Activated CD8-positive, alpha-beta memory T cell treated with anti-CD3 and anti-CD28 coated beads, Interleukin-2, amount 10 ng/mL, durations not matched to agents 7 days and 5 days (primary cell): ENCODE data around the gene TNFRSF18. TPM values are rescaled to one million over a fixed set of nuclear protein-coding genes. Genes with fewer than 3 reads are reported as not detected.
A peak's percentile ranks its signal among the peaks of the same experiment; 100 is the strongest.

Experiments used
- ATAC-seq: fragments of 150-1000 bp; cut with Tn5 transposase; one replicate; pipeline ENCODE4 v1.10.0; 2021; ENCODE audit warnings: moderate library complexity
- CTCF ChIA-PET: fragments of 350-600 bp; sonication (Branson Sonifier 250); formaldehyde crosslinking; loops from one replicate; lab custom pipeline; 2021; ENCODE audit warnings: antibody characterized with exemption; lab: Charles Lee
- DNase-seq: peaks from one replicate; pipeline ENCODE4 v3.0.0-alpha.2; 2020
- H3K27ac Mint-ChIP-seq: one replicate; pipeline ENCODE4 v1.8.0; 2021; ENCODE audit warnings: mild to moderate bottlenecking, mixed read lengths
- H3K27me3 Mint-ChIP-seq: one replicate; pipeline ENCODE4 v1.8.0; 2021; ENCODE audit warnings: mixed read lengths
- H3K36me3 Mint-ChIP-seq: one replicate; pipeline ENCODE4 v1.8.0; 2021; ENCODE audit warnings: mild to moderate bottlenecking, mixed read lengths
- H3K4me1 Mint-ChIP-seq: one replicate; pipeline ENCODE4 v1.8.0; 2021; ENCODE audit warnings: mixed read lengths
- H3K4me3 Mint-ChIP-seq: one replicate; pipeline ENCODE4 v1.8.0; 2021; ENCODE audit warnings: mild to moderate bottlenecking, moderate library complexity, mixed read lengths
- H3K9me3 Mint-ChIP-seq: one replicate; pipeline ENCODE4 v1.8.0; 2022; ENCODE audit warnings: low read depth, mixed read lengths
- total RNA-seq, 2 experiments: library from RNA; stranded (reverse); gene quantifications; one replicate each; pipeline ENCODE4 v1.2.3, GENCODE V29; 2021

Gene TNFRSF18
- total RNA-seq, 2 experiments from 2014 or later = 28.1 to 156 TPM

GRCh38 chr1:1208713-1209433 is 2.5 kb upstream of the TNFRSF18 start:
- peaks cover 1% of the 10 kb centered on the region for H3K36me3 Mint-ChIP-seq
- no peaks in the 10 kb centered on the region for H3K9me3 Mint-ChIP-seq
- H3K27ac Mint-ChIP-seq = peak overlapping the region; percentile 85
- ATAC-seq (no peak), DNase-seq (peak; percentile 61)
- peaks cover 29% of the 10 kb centered on the region for H3K4me1 Mint-ChIP-seq
- H3K4me3 Mint-ChIP-seq = peak overlapping the region; percentile 73
- CTCF ChIA-PET = interaction anchor here (3.6 kb wide), 1 partner anchor 86 kb away, joined by 24 read pairs; no protein-coding TSS in a partner anchor
- H3K27me3 Mint-ChIP-seq = no peaks in the 10 kb centered on the region

GRCh38 chr1:1207571-1207892 is 1.1 kb upstream of the TNFRSF18 start:
- H3K9me3 Mint-ChIP-seq = no peaks in the 10 kb centered on the region
- H3K4me3 Mint-ChIP-seq = no peak overlapping the region
- CTCF ChIA-PET = interaction anchor here (1.5 to 3.6 kb wide), 2 partner anchors 23 to 85 kb away, joined by 4 to 24 read pairs; no protein-coding TSS in a partner anchor
- H3K36me3 Mint-ChIP-seq = peaks cover 1% of the 10 kb centered on the region
- no peak for ATAC-seq
- H3K4me1 Mint-ChIP-seq = peaks cover 25% of the 10 kb centered on the region
- H3K27ac Mint-ChIP-seq = peak overlapping the region; percentile 56
- no peak for DNase-seq
- no peaks in the 10 kb centered on the region for H3K27me3 Mint-ChIP-seq

GRCh38 chr1:1206966-1207531 is 657 bp upstream of the TNFRSF18 start:
- H3K36me3 Mint-ChIP-seq = peaks cover 1% of the 10 kb centered on the region
- DNase-seq (no peak), ATAC-seq (no peak)
- peaks cover 23% of the 10 kb centered on the region for H3K4me1 Mint-ChIP-seq
- H3K4me3 Mint-ChIP-seq = peak overlapping the region; percentile 53
- no peaks in the 10 kb centered on the region for H3K9me3 Mint-ChIP-seq
- CTCF ChIA-PET = interaction anchor here (1.5 to 3.6 kb wide), 2 partner anchors 24 to 85 kb away, joined by 4 to 24 read pairs; no protein-coding TSS in a partner anchor
- H3K27ac Mint-ChIP-seq = no peak overlapping the region
- no peaks in the 10 kb centered on the region for H3K27me3 Mint-ChIP-seq

GRCh38 chr1:1205769-1206375 is 520 bp downstream of the TNFRSF18 start:
- no peak for DNase-seq
- no peak overlapping the region for H3K27ac Mint-ChIP-seq
- H3K9me3 Mint-ChIP-seq = no peaks in the 10 kb centered on the region
- ATAC-seq = no peak
- H3K36me3 Mint-ChIP-seq = peaks cover 1% of the 10 kb centered on the region
- H3K27me3 Mint-ChIP-seq = no peaks in the 10 kb centered on the region
- peaks cover 22% of the 10 kb centered on the region for H3K4me1 Mint-ChIP-seq
- peak overlapping the region; percentile 53 for H3K4me3 Mint-ChIP-seq
- CTCF ChIA-PET = interaction anchor here (1.4 to 3.6 kb wide), 3 partner anchors 83 to 222 kb away, joined by 3 to 24 read pairs (median 4); partner anchors contain the start of gene C1orf159

- CTCF ChIA-PET = interaction anchor here (1.4 to 3.6 kb wide), 3 partner anchors 83 to 221 kb away, joined by 3 to 24 read pairs (median 4); partner anchors contain the start of gene C1orf159
- no peak for ATAC-seq
- Mint-ChIP-seq H3K9me3 (no peaks in the 10 kb centered on the region), H3K4me3 (peak overlapping the region; percentile 53), H3K27me3 (no peaks in the 10 kb centered on the region), H3K4me1 (peaks cover 26% of the 10 kb centered on the region), H3K36me3 (peaks cover 1% of the 10 kb centered on the region), H3K27ac (no peak overlapping the region)
- DNase-seq = no peak
Observed at GRCh38 chr1:1204998-1205768, 1.2 kb downstream of the TNFRSF18 start.

GRCh38 chr1:1204425-1204920 is 1.9 kb downstream of the TNFRSF18 start:
- H3K27ac Mint-ChIP-seq = no peak overlapping the region
- no peaks in the 10 kb centered on the region for H3K27me3 Mint-ChIP-seq
- ATAC-seq (no peak), DNase-seq (no peak)
- no peaks in the 10 kb centered on the region for H3K9me3 Mint-ChIP-seq
- peaks cover 1% of the 10 kb centered on the region for H3K36me3 Mint-ChIP-seq
- peaks cover 27% of the 10 kb centered on the region for H3K4me1 Mint-ChIP-seq
- CTCF ChIA-PET = interaction anchor here (1.4 kb wide), 1 partner anchor 220 kb away, joined by 3 read pairs; no protein-coding TSS in a partner anchor
- no peak overlapping the region for H3K4me3 Mint-ChIP-seq

GRCh38 chr1:1203561-1204424 is 2.6 kb downstream of the TNFRSF18 start:
- H3K9me3 Mint-ChIP-seq = no peaks in the 10 kb centered on the region
- ATAC-seq = no peak
- H3K27ac Mint-ChIP-seq = no peak overlapping the region
- CTCF ChIA-PET = no interaction called here
- H3K4me3 Mint-ChIP-seq = no peak overlapping the region
- peaks cover 1% of the 10 kb centered on the region for H3K36me3 Mint-ChIP-seq
- H3K27me3 Mint-ChIP-seq = no peaks in the 10 kb centered on the region
- no peak for DNase-seq
- H3K4me1 Mint-ChIP-seq = peaks cover 23% of the 10 kb centered on the region

GRCh38 chr1:1202831-1203560 is 3.4 kb downstream of the TNFRSF18 start:
- DNase-seq (no peak), ATAC-seq (no peak)
- Mint-ChIP-seq H3K4me3 (no peak overlapping the region), H3K27ac (no peak overlapping the region), H3K4me1 (peaks cover 17% of the 10 kb centered on the region), H3K9me3 (no peaks in the 10 kb centered on the region), H3K27me3 (no peaks in the 10 kb centered on the region), H3K36me3 (no peaks in the 10 kb centered on the region)
- CTCF ChIA-PET = no interaction called here

GRCh38 chr1:1200876-1201810 is 5.2 kb downstream of the TNFRSF18 start:
- no peaks in the 10 kb centered on the region for H3K36me3 Mint-ChIP-seq
- CTCF ChIA-PET = interaction anchor here (2.0 kb wide), 1 partner anchor 12 kb away, joined by 4 read pairs; no protein-coding TSS in a partner anchor
- H3K27ac Mint-ChIP-seq = no peak overlapping the region
- H3K4me1 Mint-ChIP-seq = peaks cover 8% of the 10 kb centered on the region
- peaks cover 2% of the 10 kb centered on the region for H3K9me3 Mint-ChIP-seq
- H3K4me3 Mint-ChIP-seq = no peak overlapping the region
- ATAC-seq (peak; percentile 75), DNase-seq (peak; percentile 76)
- no peaks in the 10 kb centered on the region for H3K27me3 Mint-ChIP-seq

GRCh38 chr1:1199961-1200875 is 6.2 kb downstream of the TNFRSF18 start:
- DNase-seq = peak; percentile 40
- H3K4me1 Mint-ChIP-seq = peaks cover 8% of the 10 kb centered on the region

More at GRCh38 chr1:1199961-1200875, 6.2 kb downstream of the TNFRSF18 start:
- no peak overlapping the region for H3K27ac Mint-ChIP-seq
- no peak overlapping the region for H3K4me3 Mint-ChIP-seq
- CTCF ChIA-PET = interaction anchor here (2.0 kb wide), 1 partner anchor 11 kb away, joined by 4 read pairs; no protein-coding TSS in a partner anchor
- peaks cover 2% of the 10 kb centered on the region for H3K9me3 Mint-ChIP-seq
- no peak for ATAC-seq
- H3K36me3 Mint-ChIP-seq = no peaks in the 10 kb centered on the region
- H3K27me3 Mint-ChIP-seq = no peaks in the 10 kb centered on the region
